Immature natural killer cell (primary cell): Measurements from ENCODE around the gene GINS3. TPM values are rescaled to one million over a fixed set of nuclear protein-coding genes. Genes with fewer than 3 reads are reported as not detected.
"Not testable (repeated sequence)": the region's sequence is repeated elsewhere in the genome, so short reads cannot be mapped to it uniquely, and the experiment has no call there.

Experiments
- DNase-seq, 3 donors: peaks; one replicate each; pipeline ENCODE4 v3.0.0; 2022; ENCODE audit warnings: mixed read lengths in 1 of 3
- H3K27ac Mint-ChIP-seq, 6 donors: one replicate each; pipeline ENCODE4 v1.8.0; 2020; ENCODE audit warnings: mixed read lengths in 6 of 6, mild to moderate bottlenecking in 5 of 6, inconsistent platforms in 4 of 6, moderate library complexity in 3 of 6
- H3K27me3 Mint-ChIP-seq, 3 donors: one replicate each; pipeline ENCODE4 v1.8.0; 2020 to 2021; ENCODE audit warnings: low read depth in 3 of 3, mild to moderate bottlenecking in 3 of 3, mixed read lengths in 3 of 3, moderate library complexity in 3 of 3, inconsistent platforms in 1 of 3
- H3K36me3 Mint-ChIP-seq, 3 donors: one replicate each; pipeline ENCODE4 v1.8.0; 2020; ENCODE audit warnings: mixed read lengths in 3 of 3, inconsistent platforms in 2 of 3, mild to moderate bottlenecking in 2 of 3
- H3K4me1 Mint-ChIP-seq, 2 donors: one replicate each; pipeline ENCODE4 v1.8.0; 2020; ENCODE audit warnings: inconsistent platforms in 2 of 2, mild to moderate bottlenecking in 2 of 2, mixed read lengths in 2 of 2, moderate library complexity in 1 of 2
- H3K4me3 Mint-ChIP-seq, 5 donors: one replicate each; pipeline ENCODE4 v1.8.0; 2020; ENCODE audit warnings: mild to moderate bottlenecking in 5 of 5, mixed read lengths in 5 of 5, inconsistent platforms in 3 of 5, moderate library complexity in 3 of 5
- H3K9me3 Mint-ChIP-seq, 6 donors: one replicate each; pipeline ENCODE4 v1.8.0; 2020; ENCODE audit warnings: mild to moderate bottlenecking in 6 of 6, mixed read lengths in 6 of 6, inconsistent platforms in 4 of 6, moderate library complexity in 3 of 6
- polyA plus RNA-seq, 3 donors: library from polyadenylated mRNA; unstranded; fragments of 300-500 nt; fragmentation: Illumina TruSeq; gene quantifications; one replicate each; pipeline ENCODE4 v1.2.3, GENCODE V29; 2021

GINS3 gene
- polyA plus RNA-seq, 3 donors from 2014 or later: 2.5 to 4.2 TPM; not detected in 1

DNA sequence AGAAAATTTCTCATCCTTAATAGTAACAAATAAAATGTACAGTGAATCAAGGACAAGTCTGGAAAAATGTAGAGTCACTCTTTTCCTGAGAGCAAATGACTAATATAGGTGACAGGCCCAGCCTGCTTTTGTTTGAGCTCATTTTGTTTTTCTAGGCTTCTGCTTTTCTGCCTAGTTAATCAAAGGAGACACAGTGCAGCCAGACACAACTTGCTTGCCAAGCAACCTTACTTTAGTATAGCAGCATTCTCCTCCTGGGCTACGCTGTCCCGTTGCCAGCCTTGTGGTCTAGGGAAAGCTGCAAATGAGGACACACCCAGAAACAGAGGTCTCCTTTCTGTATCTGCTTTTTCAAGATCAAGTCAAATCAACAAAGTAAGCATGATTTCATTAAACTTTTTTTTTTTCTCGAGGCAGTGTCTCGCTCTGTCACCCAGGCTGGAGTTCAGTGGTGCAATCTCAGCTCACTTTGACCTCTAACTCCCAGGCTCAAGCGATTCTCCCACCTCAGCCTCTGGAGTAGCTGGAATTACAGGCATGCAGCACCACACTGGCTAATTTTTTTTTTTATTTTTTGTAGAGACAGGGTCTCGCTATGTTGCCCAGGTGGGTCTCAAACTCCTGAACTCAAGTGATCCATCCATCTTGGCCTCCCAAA is 17.2 kb downstream of the GINS3 start:
- Mint-ChIP-seq H3K27me3 (peaks cover 0 to 3% (median 2%) of the 10 kb centered on the region in 3 donors), H3K27ac (no peak overlapping the region), H3K4me1 (no peaks in the 10 kb centered on the region), H3K9me3 (no peaks in the 10 kb centered on the region), H3K36me3 (peaks cover 0 to 6% (median 0%) of the 10 kb centered on the region in 3 donors), H3K4me3 (no peak overlapping the region)
- DNase-seq: no peak

DNA sequence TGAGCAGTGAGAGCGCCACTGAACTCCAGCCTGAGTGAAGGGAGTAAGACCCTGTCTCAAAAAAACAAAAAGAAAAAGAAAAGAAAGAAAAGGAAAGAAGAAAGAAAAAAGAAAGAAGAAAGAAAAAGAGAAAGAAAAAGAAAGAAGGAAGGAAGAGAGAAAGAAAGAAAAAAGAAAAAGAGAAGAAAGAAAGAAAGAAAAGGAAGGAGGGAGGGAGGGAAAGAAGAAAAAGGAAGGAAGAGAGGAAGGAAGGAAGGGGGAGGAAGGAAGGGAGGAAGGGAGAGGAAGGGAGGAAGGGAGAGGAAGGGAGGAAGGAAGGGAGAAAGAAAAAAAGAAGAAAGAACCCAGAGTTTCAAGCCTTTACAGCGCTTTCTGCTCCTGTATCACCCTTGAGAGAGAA is 19.1 kb downstream of the GINS3 start:
- no peak overlapping the region for H3K4me3 Mint-ChIP-seq
- H3K27me3 Mint-ChIP-seq: peaks cover 0 to 3% (median 2%) of the 10 kb centered on the region in 3 donors
- H3K4me1 Mint-ChIP-seq: no peaks in the 10 kb centered on the region
- H3K27ac Mint-ChIP-seq: no peak overlapping the region
- DNase-seq: no peak
- H3K9me3 Mint-ChIP-seq: no peaks in the 10 kb centered on the region
- H3K36me3 Mint-ChIP-seq: peaks cover 0 to 5% (median 0%) of the 10 kb centered on the region in 3 donors

DNA sequence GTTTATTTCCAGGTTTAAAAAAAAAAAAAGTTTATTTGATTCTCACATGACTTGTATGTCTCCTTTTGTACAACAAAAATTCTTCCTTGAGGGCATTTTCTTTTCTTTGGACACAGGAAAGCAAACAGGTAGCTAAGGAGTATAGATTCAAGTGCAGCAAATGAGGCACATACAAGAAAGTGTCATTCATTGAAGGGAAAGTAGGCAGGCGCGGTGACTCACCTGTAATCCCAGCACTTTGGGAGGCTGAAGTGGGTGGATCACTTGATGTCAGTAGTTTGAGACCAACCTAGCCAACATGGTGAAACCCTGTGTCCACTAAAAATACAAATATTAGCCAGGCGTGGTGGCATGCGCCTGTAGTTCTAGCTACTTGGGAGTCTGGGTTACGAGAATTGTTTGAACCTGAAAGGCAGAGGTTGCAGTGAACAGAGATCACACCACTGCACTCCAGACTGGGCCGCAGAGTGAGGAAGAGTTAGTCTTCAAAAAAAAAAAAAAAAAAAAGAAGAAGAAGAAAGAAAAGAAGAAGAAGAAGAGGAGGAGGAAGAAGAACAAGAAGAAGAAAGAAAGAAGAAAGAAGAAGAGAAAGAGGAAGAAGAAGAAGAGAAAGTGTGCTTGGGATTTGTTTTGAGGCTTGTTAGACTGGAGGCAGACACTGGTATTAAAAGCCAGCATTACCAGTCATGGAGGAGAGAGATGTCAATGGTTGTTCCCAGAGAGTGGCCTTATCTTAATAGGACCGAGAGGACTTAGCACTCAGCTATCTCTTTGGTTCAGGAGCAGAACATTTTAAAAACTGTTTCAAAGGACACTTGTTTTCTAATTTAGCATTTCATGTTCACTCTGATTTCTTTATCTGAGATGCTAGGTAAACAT is 19.7 kb downstream of the GINS3 start:
- no peak overlapping the region for H3K4me3 Mint-ChIP-seq
- H3K36me3 Mint-ChIP-seq: peaks cover 0 to 1% (median 0%) of the 10 kb centered on the region in 3 donors
- H3K4me1 Mint-ChIP-seq: no peaks in the 10 kb centered on the region
- DNase-seq: no peak
- H3K9me3 Mint-ChIP-seq: no peaks in the 10 kb centered on the region
- no peak overlapping the region for H3K27ac Mint-ChIP-seq
- peaks cover 0 to 5% (median 2%) of the 10 kb centered on the region in 3 donors for H3K27me3 Mint-ChIP-seq

DNA sequence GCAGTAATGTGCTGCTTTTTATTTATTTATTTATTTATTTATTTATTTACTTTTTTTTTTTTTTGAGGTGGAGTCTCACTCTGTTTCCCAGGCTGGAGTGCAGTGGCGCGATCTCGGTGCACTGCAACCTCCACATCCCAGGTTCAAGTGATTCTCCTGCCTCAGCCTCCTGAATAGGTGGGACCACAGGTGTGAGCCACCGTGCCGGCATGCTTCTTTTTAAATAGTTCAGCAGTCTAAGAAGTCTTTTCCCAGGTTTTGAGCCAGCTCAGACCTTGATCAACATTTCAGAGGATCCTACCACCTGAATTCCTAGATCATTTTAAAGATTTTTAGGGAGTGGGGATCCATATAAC is 20.3 kb downstream of the GINS3 start:
- not testable (repeated sequence) for H3K27ac Mint-ChIP-seq, H3K9me3 Mint-ChIP-seq, H3K27me3 Mint-ChIP-seq, H3K36me3 Mint-ChIP-seq, H3K4me3 Mint-ChIP-seq, H3K4me1 Mint-ChIP-seq, DNase-seq

DNA sequence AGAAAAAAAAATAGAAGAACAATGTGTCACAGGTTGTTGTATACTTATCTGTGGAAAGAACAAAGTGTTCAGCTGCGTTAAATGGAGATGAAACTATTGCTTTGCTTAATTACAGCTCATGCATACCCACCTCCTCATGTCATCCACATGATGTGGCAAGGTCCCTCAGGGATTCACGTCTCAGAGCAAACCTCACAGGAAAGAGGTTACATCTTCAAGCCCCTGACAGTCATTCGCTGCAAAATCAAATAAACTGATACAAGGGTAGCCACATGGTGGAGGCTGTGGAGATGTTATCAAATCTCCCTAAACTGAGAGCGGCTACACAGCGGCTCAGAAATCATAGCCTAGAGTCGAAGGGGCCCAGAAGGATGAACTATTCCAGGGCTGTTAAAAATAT is 21.1 kb downstream of the GINS3 start:
- H3K4me3 Mint-ChIP-seq: no peak overlapping the region
- H3K9me3 Mint-ChIP-seq: no peaks in the 10 kb centered on the region
- H3K27me3 Mint-ChIP-seq: peaks cover 0 to 8% (median 2%) of the 10 kb centered on the region in 3 donors
- peaks cover 1 to 2% of the 10 kb centered on the region in 2 donors for H3K4me1 Mint-ChIP-seq
- no peak overlapping the region for H3K27ac Mint-ChIP-seq
- no peaks in the 10 kb centered on the region for H3K36me3 Mint-ChIP-seq
- no peak for DNase-seq

DNA sequence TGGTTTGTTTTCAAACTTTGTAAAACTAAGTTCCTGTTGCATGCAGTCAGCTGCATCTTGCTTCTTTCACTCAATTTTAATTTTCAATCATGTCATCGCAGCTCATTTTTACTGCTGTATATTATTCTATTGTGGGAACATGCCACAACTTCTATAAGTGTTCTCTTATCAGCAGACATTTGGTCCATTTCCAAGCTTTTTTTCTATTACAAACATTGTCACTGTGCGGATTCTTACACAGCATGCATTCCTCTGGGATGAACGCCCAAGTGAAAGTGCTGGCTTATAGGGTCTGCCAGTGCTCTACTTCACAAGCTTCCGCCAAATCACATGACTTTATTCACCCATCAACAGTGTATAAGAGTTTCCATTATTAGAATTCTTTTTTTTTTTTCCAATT is 22.7 kb downstream of the GINS3 start:
- DNase-seq: no peak
- H3K4me3 Mint-ChIP-seq: no peak overlapping the region
- peaks cover 8 to 15% of the 10 kb centered on the region in 2 donors for H3K4me1 Mint-ChIP-seq
- H3K9me3 Mint-ChIP-seq: no peaks in the 10 kb centered on the region
- H3K27ac Mint-ChIP-seq: no peak overlapping the region
- no peaks in the 10 kb centered on the region for H3K36me3 Mint-ChIP-seq
- H3K27me3 Mint-ChIP-seq: peaks cover 0 to 7% (median 2%) of the 10 kb centered on the region in 3 donors

DNA sequence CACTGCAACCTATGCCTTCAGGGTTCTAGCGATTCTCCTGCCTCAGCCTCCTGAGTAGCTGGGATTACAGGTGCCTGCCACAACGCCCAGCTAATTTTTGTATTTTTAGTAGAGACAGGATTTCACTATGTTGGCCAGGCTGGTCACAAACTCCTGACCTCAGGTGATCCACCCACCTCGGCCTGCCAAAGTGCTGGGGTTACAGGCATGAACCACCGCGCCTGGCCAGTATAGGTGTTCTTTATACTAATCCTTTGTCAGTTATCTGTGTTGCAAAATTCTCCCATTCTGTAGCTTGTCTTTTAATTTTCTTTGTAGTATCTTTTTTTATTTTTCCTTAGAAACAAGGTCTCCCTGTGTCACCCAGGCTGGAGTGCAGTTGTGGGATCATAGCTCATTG is 23.7 kb downstream of the GINS3 start:
- DNase-seq, H3K27me3 Mint-ChIP-seq, H3K27ac Mint-ChIP-seq, H3K4me3 Mint-ChIP-seq, H3K9me3 Mint-ChIP-seq, H3K36me3 Mint-ChIP-seq: not testable (repeated sequence)
- peaks cover 8 to 15% of the 10 kb centered on the region in 2 donors for H3K4me1 Mint-ChIP-seq

DNA sequence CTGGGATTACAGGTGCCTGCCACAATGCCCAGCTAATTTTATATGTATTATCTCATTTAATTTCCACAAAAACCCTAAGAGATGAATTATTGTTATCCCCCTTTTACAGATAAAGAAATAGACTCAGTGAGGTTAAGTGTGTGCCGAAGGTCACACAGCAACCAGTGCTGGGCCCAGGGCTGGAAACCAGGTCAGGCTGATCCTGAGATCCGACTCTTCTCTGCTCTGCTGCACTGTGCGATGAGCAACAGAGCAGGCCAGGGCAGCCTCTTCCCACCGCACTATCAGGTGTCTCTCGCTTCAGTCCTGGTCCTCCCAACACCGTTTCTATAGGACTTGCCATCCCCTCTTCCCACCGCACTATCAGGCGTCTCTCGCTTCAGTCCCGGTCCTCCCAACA is 24.8 kb downstream of the GINS3 start:
- H3K27me3 Mint-ChIP-seq: peaks cover 1 to 7% (median 5%) of the 10 kb centered on the region in 3 donors
- H3K36me3 Mint-ChIP-seq: no peaks in the 10 kb centered on the region
- no peak overlapping the region for H3K4me3 Mint-ChIP-seq
- H3K9me3 Mint-ChIP-seq: no peaks in the 10 kb centered on the region
- no peak overlapping the region for H3K27ac Mint-ChIP-seq
- no peak for DNase-seq
- peaks cover 8 to 15% of the 10 kb centered on the region in 2 donors for H3K4me1 Mint-ChIP-seq

DNA sequence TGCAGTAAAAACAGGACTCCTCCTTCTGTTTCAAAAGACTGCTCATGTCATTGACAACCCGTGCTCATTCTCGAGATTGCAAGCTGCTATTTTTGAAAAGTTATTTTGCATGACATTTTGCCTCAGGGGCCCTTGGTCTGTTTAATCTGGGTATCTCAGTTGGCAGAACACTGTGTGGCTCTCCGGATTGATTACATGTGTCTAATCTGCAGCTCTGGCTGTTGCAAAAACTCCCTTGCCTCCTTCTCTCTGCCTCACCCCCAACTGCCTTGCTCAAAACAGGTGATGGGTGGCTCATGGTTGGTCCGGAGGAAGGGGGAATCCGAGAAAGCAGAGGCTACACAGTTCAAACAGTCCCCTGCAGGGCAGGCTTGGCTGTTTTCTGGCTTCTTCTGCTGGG is 25.3 kb downstream of the GINS3 start:
- Mint-ChIP-seq H3K36me3 (no peaks in the 10 kb centered on the region), H3K9me3 (no peaks in the 10 kb centered on the region), H3K4me3 (no peak overlapping the region), H3K27ac (no peak overlapping the region), H3K27me3 (peaks cover 0 to 7% (median 5%) of the 10 kb centered on the region in 3 donors), H3K4me1 (peaks cover 8 to 15% of the 10 kb centered on the region in 2 donors)
- no peak for DNase-seq

DNA sequence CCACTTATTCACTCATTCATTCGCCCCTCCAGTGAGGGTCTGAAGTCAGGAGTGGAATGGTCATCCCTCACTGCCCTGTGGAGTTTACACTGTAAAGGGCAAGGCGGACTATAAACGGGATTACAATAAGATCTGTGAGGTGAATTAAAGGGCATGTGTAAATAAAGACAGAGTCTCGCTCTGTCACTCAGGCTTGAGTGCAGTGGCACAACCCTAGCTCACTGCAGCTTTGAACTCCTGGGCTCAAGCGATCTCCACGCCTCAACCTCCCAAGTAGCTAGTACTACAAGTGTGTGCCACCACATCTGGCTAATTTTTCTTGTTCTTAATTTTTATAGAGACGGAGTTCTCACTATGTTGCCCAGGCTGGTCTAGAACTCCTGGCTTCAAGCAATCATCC is 25.8 kb downstream of the GINS3 start:
- H3K36me3 Mint-ChIP-seq: no peaks in the 10 kb centered on the region
- peaks cover 0 to 7% (median 5%) of the 10 kb centered on the region in 3 donors for H3K27me3 Mint-ChIP-seq
- peaks cover 8 to 15% of the 10 kb centered on the region in 2 donors for H3K4me1 Mint-ChIP-seq
- no peak overlapping the region for H3K27ac Mint-ChIP-seq
- H3K4me3 Mint-ChIP-seq: no peak overlapping the region
- no peaks in the 10 kb centered on the region for H3K9me3 Mint-ChIP-seq
- no peak for DNase-seq

DNA sequence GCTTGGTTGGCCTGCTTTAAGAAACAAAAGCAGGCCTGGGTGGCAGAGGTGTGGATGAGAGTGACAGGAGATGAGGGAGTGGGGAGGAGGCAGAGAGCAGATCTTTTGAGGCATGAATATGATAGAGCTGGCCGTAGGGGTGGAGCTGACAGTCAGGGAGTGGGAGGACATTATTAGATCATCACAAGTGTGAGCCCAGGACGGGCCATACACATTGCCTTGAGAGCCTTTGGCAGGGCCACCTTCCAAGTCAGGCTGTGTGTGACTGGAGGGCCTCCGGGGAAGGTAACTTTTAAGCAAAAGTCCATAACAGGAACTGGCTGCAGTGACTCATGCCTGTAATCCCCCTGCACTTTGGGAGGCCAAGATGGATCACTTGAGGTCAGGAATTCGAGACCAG is 26.3 kb downstream of the GINS3 start:
- H3K4me1 Mint-ChIP-seq: peaks cover 8 to 15% of the 10 kb centered on the region in 2 donors
- DNase-seq: no peak
- H3K9me3 Mint-ChIP-seq: no peaks in the 10 kb centered on the region
- peaks cover 4 to 8% (median 7%) of the 10 kb centered on the region in 3 donors for H3K27me3 Mint-ChIP-seq
- H3K36me3 Mint-ChIP-seq: no peaks in the 10 kb centered on the region
- H3K4me3 Mint-ChIP-seq: no peak overlapping the region
- H3K27ac Mint-ChIP-seq: no peak overlapping the region

DNA sequence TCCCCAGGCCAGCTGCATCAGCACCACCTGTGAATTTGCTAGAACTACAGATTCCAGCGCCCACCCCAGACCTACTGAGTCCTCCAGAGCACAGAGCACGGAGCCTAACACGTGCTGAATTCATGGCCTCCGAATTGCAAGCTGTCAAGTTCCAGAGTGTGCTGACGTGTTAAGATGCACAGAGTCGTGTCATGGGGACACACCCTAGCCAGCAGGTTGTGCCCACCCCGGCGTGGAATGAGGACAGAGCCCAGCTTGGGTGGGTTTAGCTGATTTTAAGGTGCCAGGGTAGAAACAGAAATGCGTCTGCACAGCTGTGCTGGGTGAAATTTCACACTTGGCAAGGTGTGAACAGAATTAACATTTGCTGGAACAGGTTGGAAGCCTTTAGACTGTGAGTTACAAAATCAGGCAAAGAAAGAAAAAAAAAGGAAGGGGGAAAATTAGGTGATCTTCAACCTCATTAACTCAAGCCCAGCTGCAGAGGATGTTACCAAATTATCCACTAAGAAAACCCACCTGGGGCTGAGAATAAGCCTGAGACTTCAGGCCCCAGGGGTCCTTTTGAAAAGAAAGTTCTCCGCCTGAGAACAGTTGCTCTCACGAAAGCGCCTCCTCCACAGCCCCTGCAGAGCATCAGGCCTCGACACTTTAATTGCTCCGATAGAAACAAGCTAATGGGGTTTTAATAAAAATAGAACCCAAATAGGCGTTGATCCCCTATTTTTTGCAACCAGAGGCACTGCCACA is 27.1 kb downstream of the GINS3 start:
- DNase-seq: no peak
- H3K27me3 Mint-ChIP-seq: peaks cover 4 to 8% (median 7%) of the 10 kb centered on the region in 3 donors
- no peaks in the 10 kb centered on the region for H3K36me3 Mint-ChIP-seq
- no peaks in the 10 kb centered on the region for H3K9me3 Mint-ChIP-seq
- peaks cover 8 to 15% of the 10 kb centered on the region in 2 donors for H3K4me1 Mint-ChIP-seq
- no peak overlapping the region for H3K4me3 Mint-ChIP-seq
- peak overlapping the region in 1 of 6 donors; percentile 35 for H3K27ac Mint-ChIP-seq

DNA sequence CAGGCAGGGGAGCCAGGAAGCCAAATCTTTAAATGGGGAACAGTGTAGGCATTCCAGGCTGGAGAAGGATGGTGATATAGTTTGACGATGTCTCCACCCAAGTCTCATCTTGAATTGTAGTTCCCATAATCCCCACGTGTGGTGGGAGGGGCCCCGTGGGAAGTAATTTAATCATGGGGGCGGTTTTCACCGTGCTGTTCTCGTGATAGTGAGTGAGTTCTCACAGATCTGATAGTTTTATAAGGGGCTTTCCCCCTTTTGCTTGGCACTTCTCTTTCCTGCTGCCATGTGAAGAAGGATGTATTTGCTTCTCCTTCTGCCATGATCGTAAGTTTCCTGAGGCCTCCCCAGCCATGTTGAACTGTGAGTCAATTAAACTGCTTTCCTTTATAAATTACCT is 28.8 kb downstream of the GINS3 start:
- no peak for DNase-seq
- Mint-ChIP-seq H3K4me1 (peaks cover 20 to 29% of the 10 kb centered on the region in 2 donors), H3K27ac (no peak overlapping the region), H3K36me3 (no peaks in the 10 kb centered on the region), H3K27me3 (peaks cover 5 to 8% (median 8%) of the 10 kb centered on the region in 3 donors), H3K9me3 (no peaks in the 10 kb centered on the region), H3K4me3 (no peak overlapping the region)

DNA sequence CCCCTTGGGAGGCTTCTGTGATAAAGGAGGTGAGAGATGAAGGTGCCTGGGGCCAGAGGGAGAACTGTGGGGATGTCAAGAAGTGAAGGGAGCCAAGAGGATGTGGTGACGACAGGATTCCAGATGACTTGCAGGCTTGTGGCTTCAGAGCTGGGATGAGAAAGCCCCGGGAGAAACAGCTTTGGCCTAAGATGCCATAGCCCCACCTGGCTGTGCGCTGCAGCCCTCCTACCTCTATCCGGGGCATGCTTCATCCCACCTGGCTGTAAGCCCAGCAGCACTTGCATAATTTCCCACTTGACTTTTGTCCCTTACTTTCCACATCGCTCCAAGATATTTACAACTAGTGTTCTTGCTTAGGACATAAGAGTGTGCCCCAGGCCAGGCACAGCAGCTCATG is 29.3 kb downstream of the GINS3 start:
- Mint-ChIP-seq H3K4me1 (peaks cover 24 to 33% of the 10 kb centered on the region in 2 donors), H3K27me3 (peaks cover 5 to 8% (median 8%) of the 10 kb centered on the region in 3 donors), H3K9me3 (no peaks in the 10 kb centered on the region), H3K27ac (peak overlapping the region in 1 of 6 donors; percentile 49), H3K36me3 (no peaks in the 10 kb centered on the region), H3K4me3 (no peak overlapping the region)
- no peak for DNase-seq
